HG03039 (cell line): ENCODE measurements around the gene SLC28A2.
"Not testable (repeated sequence)": the region's sequence is repeated elsewhere in the genome, so short reads cannot be mapped to it uniquely, and the experiment has no call there.

ENCODE experiments used
- ATAC-seq: cut with Tn5 transposase; IDR thresholded peaks from one replicate; pipeline ENCODE4 v1.9.1; 2021; ENCODE audit warnings: mild to moderate bottlenecking, moderate library complexity; ENCODE audit not compliant: unreplicated experiment

Gene SLC28A2, protein sequence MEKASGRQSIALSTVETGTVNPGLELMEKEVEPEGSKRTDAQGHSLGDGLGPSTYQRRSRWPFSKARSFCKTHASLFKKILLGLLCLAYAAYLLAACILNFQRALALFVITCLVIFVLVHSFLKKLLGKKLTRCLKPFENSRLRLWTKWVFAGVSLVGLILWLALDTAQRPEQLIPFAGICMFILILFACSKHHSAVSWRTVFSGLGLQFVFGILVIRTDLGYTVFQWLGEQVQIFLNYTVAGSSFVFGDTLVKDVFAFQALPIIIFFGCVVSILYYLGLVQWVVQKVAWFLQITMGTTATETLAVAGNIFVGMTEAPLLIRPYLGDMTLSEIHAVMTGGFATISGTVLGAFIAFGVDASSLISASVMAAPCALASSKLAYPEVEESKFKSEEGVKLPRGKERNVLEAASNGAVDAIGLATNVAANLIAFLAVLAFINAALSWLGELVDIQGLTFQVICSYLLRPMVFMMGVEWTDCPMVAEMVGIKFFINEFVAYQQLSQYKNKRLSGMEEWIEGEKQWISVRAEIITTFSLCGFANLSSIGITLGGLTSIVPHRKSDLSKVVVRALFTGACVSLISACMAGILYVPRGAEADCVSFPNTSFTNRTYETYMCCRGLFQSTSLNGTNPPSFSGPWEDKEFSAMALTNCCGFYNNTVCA

DNA sequence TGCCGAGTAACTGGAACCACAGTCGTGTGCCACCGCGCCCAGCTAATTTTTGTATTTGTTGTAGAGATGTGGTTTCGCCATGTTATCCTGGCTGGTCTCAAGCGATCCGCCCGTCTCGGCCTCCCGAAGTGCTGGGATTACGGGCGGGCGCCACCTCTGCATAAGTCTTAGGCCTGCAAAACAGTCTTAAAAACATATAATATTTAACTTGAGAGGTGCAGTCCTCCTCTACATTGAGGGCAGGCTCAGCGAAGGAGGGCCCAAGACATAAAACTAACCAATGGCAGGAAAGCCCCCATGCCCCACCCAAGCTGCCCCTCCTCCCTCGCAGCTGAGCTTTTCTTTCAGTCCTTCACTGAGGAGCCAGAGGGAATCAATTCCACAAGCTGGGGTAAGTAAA lies at the start of gene SLC28A2:
SLC28A2 (plus strand) TSS at position 347 of the 400 bp plus-strand sequence. CDS start 982 bp downstream, outside the sequence.
- no peak for ATAC-seq

DNA sequence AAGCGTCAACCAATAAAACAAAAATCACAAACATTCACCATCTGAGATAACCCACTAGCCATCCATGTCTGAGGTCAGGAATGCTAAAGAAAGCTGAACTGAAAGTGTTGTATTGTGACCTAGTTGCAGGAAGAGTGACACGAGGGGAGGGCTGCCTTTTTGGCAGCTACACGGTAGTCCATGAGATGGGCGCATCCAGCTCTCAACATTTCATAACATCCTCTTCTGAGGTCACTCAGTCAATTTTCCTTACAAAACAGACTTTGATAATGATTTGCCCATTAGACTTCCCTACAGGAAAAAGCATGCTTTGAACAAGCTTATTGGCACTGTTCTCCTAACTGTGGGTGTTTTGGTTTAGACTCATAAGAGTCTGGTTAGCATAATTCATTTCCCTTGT lies 48.9 kb upstream of the SLC28A2 start:
- no peak for ATAC-seq

DNA sequence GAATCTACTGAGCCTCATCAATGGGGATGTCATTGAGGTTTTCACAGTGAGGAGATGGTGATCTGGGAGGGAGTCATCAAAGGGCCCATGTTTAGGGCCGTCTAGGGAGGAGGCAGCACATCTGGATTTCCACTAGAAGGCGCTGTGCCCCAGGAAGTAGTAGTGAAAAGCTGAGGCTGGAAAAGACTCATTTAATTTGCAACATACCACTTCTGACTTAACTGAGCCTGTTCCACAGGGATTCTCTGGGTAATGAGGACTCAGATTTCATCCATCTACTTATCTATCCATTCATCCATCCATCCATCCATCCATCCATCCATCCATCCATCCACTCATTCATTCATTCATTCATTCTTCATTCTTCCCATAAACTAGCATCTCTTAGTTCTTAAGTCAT lies 46.8 kb upstream of the SLC28A2 start:
- ATAC-seq = no peak

DNA sequence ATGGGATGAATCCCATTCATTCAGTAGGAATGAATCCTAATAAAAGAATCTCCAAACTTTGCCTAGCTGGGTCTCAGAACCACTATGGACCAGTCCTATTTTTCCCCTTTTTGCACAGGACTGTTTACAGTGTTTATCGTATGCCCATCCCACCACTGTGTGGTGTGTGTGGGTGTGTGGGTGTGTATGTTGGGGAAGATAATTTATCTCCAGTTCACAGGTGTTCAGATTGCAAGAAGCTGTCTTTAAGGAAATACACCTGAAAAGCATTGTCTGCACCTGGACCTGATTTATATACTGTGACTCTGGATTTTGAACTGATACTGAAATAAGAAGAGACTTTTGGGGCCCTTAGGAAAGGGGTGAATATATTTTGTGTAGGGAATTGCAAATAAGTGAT lies 39.5 kb upstream of the SLC28A2 start:
- ATAC-seq = no peak

DNA sequence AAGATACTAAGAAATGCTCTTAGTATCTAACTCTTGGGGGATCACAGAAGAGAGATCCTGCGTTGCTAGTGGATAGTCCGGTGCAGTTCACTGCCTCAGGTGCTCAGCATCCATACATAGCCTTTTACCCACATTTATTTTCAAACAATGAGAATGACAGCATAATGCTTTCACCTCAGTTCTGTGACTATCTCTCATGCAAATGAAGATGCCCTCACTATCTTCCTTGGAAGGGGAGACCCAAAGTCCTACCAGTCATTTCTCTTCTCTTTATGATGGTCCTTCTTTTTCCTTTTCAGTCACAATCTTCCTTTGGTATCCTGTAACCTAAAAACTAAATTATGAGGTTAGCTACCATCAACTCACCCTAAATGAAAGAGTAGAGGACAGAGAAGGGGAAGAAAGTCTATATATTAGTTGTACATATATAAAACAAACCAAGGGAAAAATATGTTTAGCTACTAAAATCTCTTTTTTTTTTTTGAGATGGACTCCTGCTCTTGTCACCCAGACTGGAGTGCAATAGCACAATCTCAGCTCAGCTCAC lies 30.9 kb upstream of the SLC28A2 start:
- no peak for ATAC-seq

DNA sequence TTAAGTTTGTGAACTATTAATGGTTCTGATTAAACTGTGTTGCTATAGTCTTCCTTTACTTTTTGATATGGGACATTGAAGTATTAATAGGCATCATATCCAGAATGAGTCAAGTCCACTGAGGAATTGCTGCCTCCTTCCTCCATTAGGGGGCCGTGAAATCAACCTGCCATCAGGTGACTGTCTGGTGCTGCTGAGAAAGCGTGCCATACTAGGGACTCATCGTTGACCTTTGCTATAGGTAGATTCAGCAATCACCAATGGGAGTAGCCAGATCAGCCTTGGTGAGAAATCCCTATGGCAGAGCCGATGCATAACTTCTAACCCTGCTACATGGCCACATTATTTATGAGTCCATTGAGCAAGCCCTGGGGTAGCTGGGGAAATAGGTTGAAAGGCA lies 30.1 kb upstream of the SLC28A2 start:
- ATAC-seq = no peak

DNA sequence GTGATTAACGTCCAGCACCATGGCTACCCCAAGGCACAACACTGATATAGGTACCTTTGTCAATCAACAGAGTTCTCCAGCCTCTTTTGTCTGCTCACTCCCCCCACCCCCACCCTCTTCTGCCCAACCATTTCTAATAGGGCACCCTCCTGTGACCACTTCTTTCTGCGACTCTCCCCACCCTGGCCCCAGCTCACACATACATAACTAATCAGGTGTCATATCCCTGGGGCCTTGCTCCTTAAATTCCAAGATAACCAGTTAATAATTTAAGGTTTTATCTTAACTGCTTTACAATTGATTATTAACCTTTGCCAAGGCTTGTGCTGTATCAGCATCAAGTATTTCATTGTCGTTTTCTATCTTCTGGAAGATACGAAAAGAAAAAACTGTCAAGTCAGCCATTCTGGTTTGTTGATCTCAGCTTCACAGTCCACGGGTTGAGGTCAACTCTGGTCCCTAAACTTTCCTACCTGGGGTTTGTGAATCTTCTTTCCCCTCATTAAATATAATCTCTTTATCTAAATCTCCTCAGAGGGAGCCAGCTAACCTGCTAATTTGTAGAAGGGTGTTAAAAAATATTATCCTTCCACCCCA lies 27.3 kb upstream of the SLC28A2 start:
- no peak for ATAC-seq

DNA sequence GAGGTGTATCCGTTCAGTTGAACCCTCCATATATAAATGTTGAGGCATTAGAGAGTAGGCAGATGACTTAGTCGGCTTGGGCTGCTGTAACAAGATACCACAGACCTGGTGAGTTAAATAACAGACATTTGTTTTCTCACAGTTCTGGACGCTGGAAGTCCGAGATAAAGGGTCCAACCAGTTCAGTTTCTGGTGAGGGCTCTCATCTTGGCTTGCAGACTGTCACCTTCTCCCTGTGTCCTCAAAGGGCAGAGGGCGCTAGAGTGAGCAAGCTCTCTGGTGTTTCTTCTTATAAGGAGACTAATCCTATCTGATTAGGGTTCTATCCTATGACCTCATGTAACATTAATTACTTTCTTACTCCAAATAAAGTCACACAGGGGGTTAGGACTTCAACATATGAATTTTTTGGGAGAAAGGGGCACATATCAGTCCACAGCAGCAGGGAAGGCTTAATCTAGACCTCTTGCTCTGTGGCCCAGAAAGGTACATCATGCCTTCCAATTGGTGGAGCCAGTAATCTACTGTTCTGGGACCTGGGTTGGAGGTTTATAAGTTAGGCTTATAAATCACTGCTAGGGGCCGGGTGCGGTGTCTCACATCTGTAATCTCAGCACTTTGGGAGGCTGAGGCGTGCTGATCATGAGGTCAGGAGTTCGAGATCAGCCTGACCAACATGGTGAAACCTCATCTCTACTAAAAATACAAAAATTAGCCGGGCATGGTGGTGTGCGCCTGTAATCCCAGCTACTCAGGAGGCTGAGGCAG lies 26.3 kb upstream of the SLC28A2 start:
- ATAC-seq = no peak

DNA sequence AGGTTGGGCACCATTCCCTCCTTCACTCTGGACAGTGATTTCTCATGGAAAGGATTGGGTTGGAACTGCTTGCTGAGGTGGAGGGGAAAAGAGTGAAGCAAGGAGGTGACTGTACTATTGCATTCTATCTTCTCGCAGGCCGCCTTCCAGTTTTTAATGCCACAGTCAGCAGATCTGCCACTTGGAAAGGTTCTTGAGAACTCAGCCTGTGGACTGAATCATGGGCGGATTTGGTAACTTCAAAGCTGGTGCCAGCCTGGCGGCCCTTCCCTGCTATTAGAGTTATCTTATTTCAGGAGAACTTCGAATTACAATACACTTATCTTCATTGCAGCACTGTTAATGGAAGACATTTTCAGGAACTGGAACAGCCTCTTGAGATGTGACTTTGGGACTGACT lies 23.1 kb upstream of the SLC28A2 start:
- ATAC-seq = no peak

DNA sequence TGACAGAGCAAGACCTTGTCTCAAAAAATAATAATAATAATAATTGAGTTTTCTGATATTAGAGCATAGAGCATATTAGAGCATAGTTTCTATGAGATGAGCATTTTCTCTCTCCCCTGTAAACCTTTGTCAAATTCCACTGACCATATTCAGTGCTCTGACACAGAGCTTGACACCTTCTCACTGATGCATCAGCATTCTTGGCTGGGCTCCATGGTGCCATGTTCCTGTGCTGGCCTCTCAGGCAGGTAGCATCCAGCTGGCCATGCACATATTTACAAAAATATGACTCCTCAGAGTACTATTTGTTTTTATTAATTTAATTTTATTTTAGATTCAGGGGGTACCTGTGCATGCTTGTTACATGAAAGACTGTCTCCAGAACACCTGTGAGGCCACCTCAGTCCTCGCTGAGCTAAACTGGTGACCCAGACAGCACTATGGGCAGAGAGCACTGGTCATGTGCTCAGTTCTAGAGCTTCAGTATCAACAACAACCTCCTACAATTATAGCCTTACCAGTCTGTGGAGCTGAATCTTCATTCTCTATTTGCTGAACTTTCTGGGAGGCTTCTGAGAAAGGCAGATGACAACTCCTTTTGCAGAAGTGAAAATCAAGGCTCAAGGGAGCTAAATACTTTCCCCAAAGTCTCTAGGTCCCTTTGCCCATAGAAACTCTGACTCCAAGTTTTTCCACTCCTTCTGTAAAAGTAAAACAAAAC lies 21.6 kb upstream of the SLC28A2 start:
- no peak for ATAC-seq

DNA sequence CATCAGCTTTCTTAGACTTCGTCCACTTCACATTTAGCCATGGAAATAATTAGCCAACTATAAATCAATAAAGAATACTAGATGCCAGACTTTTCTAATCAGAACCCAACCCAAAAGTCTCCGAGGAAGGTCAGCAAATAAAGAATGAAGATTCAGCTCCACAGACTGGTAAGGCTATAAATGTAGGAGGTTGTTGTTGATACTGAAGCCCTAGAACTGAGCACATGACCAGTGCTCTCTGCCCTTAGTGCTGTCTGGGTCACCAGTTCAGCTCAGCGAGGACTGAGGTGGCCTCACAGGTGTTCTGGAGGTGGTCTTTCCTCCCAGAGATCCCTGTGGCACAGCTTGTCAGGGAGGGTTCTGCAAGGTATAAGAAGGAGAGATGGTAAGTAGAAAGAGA lies 20.9 kb upstream of the SLC28A2 start:
- no peak for ATAC-seq

DNA sequence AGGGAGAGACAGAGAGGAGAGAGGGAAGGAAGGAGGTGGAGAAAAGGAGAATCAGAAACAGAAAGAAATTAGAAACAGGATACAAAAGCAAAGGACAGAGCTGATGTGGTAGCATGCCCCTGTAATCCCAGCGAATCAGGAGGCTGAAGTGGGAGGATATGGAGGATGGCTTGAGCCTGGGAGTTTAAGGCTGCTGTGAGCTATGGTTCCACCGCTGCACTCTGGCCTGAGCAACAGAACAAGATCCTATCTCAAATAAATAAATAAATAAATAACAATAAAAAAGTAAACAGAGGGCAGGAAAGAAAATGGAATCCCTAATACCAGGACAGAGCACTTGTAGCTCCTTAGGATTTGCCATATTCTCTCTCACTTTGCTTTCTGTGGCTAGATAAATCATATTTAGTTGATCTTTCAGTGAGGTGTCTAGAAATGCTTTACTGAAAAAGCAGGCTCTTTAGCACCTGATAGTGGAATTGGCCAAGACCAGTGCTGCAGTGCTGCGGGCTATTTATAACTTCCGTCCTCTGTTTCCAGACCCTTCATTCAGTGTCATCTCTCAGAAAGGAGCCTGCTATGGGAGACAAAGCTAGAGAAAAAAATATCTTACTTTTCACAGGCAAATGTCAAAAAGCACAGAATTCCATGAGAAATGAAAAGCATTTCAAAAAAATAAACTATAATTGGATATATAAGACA lies 20.0 kb upstream of the SLC28A2 start:
- ATAC-seq = no peak

DNA sequence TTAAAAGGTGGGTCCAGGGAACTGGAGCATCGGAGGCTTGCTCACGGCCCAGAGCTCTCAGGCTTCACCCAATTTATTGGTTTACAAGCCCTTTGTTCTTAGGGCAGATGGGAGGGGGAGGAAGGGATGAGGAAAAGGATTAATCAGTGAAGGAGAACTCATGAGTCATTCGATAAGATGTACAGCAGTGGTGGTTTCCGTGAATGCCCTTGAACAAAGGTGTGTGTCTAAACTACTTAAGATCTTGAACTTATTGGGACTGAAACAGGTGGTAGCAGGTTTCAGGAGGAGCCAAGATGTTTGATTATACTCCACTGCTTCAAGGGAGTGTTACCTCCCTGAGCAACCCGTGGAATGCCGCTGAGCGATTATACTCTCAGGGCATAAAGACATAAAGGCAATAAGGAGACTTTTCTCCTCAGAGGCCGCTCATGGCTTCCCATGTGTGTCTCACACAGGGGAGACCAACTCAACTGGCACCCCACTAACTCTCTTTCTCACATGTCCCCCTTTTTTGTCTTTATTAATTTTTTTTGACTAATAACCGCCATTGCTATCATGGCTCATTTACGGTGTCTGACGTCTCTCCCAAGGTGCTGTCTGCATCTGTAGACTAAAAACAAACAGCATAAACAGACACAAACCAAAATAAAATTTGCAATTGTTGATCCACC lies 17.3 kb upstream of the SLC28A2 start:
- ATAC-seq = no peak

DNA sequence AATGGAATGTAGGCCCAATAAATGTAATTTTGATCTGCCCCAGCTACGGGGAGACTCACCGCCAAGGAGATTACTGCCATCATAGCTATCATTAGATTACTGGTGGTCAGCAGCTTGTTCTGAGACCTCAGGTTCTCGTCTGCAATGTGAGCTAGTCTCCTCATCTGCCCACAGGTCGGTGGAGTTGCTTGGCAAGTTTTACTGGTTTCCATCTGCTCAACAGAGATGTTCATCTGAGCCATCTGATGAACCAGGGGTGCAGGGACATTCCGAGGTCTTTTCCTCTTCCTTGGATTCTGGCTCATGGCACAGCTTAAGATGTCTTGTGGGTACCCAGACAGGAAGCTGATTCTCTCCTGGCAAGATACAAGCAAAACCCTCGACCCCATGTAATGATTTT lies 15.2 kb upstream of the SLC28A2 start:
- ATAC-seq = not testable (repeated sequence)

DNA sequence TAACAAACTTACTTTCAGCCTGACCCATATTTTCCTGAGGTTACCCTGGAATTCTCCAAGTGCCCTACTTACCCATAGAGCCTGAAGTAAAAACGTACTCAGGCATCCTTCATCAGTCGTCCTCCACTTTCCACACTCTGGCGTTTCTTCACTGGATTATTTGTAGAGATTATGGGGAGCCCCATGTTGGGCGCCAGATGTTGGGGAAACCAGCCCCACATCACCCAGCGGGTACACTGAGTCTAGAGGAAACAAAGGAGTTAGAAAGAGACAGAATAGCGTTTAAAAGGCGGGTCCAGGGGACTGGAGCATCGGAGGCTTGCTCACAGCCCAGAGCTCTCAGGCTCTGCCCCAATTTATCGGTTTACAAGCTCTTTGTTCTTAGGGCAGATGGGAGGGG lies 9.7 kb upstream of the SLC28A2 start:
- ATAC-seq = no peak

DNA sequence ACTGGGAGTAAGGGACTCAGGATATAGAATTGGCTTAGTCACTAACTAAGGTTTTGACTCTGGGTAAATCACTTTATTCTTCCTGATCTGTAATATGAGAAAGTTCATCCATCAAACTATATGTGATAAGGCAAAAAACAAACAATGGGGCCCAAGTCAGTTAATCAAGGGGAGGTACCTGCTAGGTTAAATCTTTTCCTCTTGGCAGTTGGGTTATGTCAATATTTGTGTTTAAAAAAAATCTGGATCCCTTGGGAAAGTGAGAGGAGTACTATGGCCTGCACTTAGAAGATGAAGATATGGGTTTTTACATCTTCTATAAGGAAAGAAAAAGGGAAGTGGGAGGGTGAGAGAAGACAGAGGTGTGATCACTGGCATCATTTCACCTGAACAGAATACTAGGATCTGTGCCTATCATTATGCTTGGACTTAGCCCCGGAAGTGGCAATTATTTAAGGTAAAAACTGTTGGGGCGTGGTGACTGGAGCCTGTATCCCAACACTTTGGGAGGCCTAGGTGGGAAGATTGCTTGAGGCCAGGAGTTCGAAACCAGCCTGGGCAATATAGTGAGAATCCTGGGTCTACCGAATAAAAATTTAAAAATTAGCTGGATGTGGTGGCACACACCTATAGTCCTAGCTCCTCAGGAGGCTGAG lies 2.8 kb upstream of the SLC28A2 start:
- no peak for ATAC-seq

DNA sequence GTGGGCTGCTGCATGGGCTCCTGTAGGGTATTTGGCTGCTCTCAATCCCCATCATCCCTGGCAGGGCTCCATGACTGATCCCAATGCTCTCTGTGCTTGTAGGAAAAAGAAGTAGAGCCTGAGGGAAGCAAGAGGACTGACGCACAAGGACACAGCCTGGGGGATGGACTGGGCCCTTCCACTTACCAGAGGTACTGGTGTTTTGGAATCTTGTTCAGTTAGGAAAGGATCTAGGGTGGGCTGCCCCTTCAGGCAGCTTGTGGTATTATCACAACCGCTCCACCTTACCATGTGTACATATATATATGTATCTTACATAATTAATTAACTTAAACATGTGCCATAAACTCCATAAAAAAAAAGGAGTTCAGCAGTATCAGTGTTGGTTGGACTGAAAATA lies 1.3 kb downstream of the SLC28A2 start:
- ATAC-seq = no peak

DNA sequence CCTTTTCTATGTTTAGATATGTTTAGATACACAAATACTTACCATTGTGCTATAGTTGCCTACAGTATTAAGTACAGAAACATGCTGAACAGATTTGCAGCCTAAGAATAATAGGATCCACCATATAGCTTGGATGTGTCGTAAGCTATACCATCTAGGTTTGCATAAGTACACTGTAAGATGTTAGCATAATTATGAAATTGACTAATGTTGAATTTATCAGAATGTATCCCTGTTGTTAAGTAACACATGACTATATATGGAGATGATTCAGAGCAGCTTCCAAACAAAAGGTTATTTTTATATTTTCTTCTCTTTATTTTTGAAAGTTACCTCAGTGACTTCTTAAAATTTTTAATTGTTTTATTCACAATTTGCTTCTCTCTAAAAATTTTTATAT lies 2.4 kb downstream of the SLC28A2 start:
- no peak for ATAC-seq

DNA sequence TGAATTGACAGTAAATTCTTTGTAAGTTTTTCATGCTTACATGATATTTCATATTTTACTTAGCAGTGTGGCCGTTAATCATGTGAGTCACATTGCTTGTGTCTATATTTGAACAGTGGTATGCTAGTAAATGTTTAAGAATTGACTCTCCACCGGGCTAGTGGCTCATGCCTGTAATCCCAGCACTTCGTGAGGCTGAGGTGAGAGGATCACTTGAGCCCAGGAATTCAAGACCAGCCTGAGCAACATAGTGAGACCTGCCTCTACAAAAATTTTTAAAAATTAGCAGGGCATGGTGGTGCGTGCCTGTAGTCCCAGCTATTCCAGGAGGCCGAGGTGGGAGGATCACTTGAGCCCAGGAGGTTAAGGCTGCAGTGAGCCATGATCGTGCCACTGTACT lies 2.8 kb downstream of the SLC28A2 start:
- ATAC-seq = not testable (repeated sequence)
